NT2/D1 (cell line): ENCODE measurements around the gene FRAS1.

ENCODE experiments used
- YY1 ChIP-seq: IDR thresholded peaks from 2 replicates; pipeline ENCODE4 v1.6.1; 2011; ENCODE audit not compliant: insufficient read length, insufficient read depth
- ZNF274 ChIP-seq: IDR thresholded peaks from 2 replicates; pipeline ENCODE4 v1.6.1; 2011; ENCODE audit warnings: mild to moderate bottlenecking, low read depth, low read length

DNA sequence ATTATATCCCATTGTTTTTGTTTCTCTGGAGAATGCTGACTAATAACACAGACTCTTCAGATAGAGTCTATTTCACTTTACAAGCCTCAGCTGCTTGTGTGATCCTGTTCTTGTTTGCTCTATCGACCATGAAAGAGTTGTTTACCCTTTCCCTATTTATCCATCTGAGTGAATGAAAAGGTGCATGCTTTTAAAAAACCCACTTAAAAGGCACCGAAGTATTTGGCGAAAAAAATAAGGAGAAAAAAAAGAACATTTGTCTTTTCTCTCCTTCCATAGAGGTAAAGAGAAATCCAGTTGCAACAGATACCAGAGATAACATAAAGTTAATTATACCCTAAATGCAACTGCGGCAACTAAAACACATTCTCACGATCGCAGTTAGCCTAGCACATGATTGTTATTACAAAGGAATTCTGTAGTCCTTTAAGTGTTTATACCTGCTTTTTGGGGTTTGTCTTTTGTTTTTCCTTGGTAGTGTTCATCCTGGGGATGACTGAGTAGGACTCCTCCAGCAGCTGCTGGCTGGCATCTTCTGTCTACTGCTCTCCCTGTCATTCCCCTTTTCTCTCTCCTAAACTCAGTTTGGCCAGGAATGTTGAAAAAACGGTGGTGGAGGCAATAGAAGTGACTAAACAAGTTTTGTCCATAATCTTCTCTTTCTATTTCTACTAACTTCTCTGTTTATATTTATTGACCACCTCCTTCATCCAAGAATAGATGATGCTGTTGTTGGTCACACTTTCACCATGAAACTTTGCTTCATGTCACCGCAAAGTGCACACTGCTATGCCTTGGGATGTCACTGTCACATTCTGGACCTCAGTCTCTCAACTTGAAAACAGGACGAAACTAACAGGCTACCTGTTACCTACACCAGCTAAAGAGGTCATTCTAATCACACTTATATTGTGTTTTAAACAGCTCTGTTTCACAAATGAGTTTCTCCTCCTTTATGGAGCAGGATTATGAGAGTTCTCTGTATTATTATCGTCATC lies 41.9 kb upstream of the FRAS1 start:
- TF ChIP-seq ZNF274 (no peak), YY1 (no peak)
